ENCODE results near the gene KCNS1. TPM values are rescaled to one million over a fixed set of nuclear protein-coding genes. Genes with fewer than 3 reads are reported as not detected.

Gene KCNS1
- total RNA-seq, 1 experiment from 2014 or later, result 0.98 TPM

DNA sequence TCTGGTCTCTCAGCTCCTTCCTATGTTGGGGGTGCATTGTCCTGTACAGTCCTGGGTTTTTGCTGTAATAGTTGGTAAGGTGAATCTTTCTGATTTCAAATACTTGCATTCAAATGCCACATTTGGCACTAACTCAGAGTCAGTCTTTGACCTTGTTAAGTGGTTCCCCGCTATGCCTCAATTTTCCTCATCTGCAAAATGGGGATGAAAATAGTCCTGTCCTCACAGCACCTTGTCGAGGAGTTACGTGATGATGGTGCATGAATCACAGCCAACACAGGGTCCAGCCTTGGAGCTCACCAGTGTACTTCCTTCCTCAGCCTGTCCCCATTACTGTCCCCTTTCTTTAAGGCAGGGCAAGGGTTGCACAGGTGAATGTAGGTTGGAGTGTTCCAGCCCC lies 12.9 kb upstream of the KCNS1 start:
- no peak for DNase-seq
- Histone ChIP-seq H3K27ac (ENCODE audit: insufficient read length, low read depth, low read length) (no peak overlapping the region), H3K79me2 (ENCODE audit: insufficient read depth, low read length) (no peaks in the 10 kb centered on the region), H3K14ac (ENCODE audit: insufficient read depth, low read length) (no peak overlapping the region), H3T11ph (ENCODE audit: low read length) (no peak overlapping the region), H4K91ac (ENCODE audit: insufficient read length, low read depth, low read length) (no peak overlapping the region), H3K4ac (ENCODE audit: low read depth, low read length) (no peak overlapping the region), H3K4me2 (ENCODE audit: insufficient read depth, insufficient read length, low read length) (no peak overlapping the region), H3K4me1 (ENCODE audit: insufficient read depth, low read length) (no peaks in the 10 kb centered on the region), H2BK120ac (ENCODE audit: low read depth, low read length, poor library complexity, severe bottlenecking) (no peak overlapping the region), H4K5ac (ENCODE audit: insufficient read length, low read depth, low read length) (no peak overlapping the region), H2AFZ (ENCODE audit: low read length) (no peak overlapping the region), H2BK5ac (ENCODE audit: insufficient read length, low read length) (no peak overlapping the region), H3K56ac (ENCODE audit: insufficient read length, low read depth, low read length) (no peak overlapping the region), H2AK5ac (ENCODE audit: insufficient read length, low read length) (no peak overlapping the region), H2BK12ac (ENCODE audit: insufficient read length, low read depth, low read length) (no peak overlapping the region), H2BK15ac (ENCODE audit: low read depth, low read length) (no peak overlapping the region), H3K9me3 (ENCODE audit: control insufficient read depth, low read depth, low read length) (no peaks in the 10 kb centered on the region), H4K20me1 (ENCODE audit: control insufficient read depth, insufficient read depth, insufficient read length) (no peaks in the 10 kb centered on the region), H3K23ac (ENCODE audit: insufficient read length, low read depth, low read length) (no peak overlapping the region), H3K9ac (ENCODE audit: extremely low read depth, insufficient read length, low read length) (no peak overlapping the region), H3K23me2 (ENCODE audit: insufficient read length, low read depth, low read length, poor library complexity, severe bottlenecking) (no peaks in the 10 kb centered on the region), H3K18ac (ENCODE audit: insufficient read length, low read depth, low read length) (no peak overlapping the region), H3K79me1 (ENCODE audit: insufficient read depth, low read depth, low read length, poor library complexity, severe bottlenecking) (no peaks in the 10 kb centered on the region), H3K27me3 (ENCODE audit: insufficient read depth, low read length) (no peaks in the 10 kb centered on the region), H4K8ac (replicated peaks; ENCODE audit: insufficient read length, low read depth, low read length) (no peak overlapping the region), H2BK20ac (ENCODE audit: low read depth, low read length, poor library complexity, severe bottlenecking) (no peak overlapping the region)
- H3K27ac Mint-ChIP-seq, result no peak overlapping the region
- TF ChIP-seq, protein P1, sequence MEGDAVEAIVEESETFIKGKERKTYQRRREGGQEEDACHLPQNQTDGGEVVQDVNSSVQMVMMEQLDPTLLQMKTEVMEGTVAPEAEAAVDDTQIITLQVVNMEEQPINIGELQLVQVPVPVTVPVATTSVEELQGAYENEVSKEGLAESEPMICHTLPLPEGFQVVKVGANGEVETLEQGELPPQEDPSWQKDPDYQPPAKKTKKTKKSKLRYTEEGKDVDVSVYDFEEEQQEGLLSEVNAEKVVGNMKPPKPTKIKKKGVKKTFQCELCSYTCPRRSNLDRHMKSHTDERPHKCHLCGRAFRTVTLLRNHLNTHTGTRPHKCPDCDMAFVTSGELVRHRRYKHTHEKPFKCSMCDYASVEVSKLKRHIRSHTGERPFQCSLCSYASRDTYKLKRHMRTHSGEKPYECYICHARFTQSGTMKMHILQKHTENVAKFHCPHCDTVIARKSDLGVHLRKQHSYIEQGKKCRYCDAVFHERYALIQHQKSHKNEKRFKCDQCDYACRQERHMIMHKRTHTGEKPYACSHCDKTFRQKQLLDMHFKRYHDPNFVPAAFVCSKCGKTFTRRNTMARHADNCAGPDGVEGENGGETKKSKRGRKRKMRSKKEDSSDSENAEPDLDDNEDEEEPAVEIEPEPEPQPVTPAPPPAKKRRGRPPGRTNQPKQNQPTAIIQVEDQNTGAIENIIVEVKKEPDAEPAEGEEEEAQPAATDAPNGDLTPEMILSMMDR (conservative IDR thresholded peaks at IDR 0.05), result no peak
- H3K36me3 Mint-ChIP-seq (ENCODE audit: insufficient read depth in 1 of 3, low read depth in 3 of 3), result no peaks in the 10 kb centered on the region
- WGBS (ENCODE audit: extremely low coverage, insufficient read length, low lambda C conversion rate), result no CpG with 5 or more reads among the region's 3 CpGs
- no peaks in the 10 kb centered on the region for H3K9me3 Mint-ChIP-seq
- H3K4me3 Mint-ChIP-seq, result no peak overlapping the region
- H3K4me1 Mint-ChIP-seq, result peaks cover 9 to 16% of the 10 kb centered on the region in 2 experiments
- peaks cover 9% of the 10 kb centered on the region for H3K27me3 Mint-ChIP-seq (ENCODE audit: low read depth)
